ENCODE measurements around the gene SDHA.
"Not testable (repeated sequence)": the region's sequence is repeated elsewhere in the genome, so short reads cannot be mapped to it uniquely, and the experiment has no call there.

Gene SDHA

DNA sequence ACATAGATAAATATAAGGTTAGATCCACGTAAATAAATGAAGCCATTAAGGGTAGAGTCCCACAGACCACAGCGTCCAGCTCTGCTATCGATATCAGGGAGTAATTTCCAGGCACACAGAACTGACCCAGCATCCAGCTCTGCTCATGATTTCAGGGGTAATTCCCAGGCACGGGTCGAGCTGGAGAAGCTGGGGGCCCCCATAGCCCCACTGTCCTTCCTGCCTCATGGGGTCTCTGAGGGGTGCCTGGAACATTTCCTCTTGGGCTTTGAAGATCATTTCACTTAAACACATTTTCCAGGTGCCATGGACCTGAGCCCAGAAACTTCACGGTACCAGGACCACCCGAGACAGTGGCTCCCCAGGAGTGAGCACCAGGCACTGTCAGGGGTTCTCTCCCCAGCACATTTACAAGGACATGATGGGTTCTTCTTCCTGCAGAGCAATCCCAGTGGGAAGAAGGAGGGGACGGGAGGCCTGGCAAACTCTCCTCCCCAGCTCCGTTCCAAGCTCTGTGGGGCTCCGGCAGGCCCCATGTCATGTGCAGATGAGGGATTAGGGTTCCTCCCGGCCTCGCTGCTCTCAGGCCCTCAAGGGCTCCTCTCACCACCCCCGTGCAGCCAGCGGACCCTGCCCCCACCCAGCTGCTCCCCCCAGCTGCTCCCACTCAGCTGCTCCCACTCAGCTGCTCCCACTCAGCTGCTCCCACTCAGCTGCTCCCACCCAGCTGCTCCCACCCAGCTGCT, 80.0 kb downstream of the SDHA start:
- not testable (repeated sequence) for H3K4me3 ChIP-seq (ENCODE audit: low read depth, low read length)

- H3K4me3 ChIP-seq (ENCODE audit: low read depth, low read length): no peak overlapping the region
- TF ChIP-seq, protein P1, sequence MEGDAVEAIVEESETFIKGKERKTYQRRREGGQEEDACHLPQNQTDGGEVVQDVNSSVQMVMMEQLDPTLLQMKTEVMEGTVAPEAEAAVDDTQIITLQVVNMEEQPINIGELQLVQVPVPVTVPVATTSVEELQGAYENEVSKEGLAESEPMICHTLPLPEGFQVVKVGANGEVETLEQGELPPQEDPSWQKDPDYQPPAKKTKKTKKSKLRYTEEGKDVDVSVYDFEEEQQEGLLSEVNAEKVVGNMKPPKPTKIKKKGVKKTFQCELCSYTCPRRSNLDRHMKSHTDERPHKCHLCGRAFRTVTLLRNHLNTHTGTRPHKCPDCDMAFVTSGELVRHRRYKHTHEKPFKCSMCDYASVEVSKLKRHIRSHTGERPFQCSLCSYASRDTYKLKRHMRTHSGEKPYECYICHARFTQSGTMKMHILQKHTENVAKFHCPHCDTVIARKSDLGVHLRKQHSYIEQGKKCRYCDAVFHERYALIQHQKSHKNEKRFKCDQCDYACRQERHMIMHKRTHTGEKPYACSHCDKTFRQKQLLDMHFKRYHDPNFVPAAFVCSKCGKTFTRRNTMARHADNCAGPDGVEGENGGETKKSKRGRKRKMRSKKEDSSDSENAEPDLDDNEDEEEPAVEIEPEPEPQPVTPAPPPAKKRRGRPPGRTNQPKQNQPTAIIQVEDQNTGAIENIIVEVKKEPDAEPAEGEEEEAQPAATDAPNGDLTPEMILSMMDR (IDR thresholded peaks at IDR 0.05; ENCODE audit: borderline replicate concordance, insufficient read depth, low read depth, low read length): no peak
These were observed 80.6 kb downstream of the SDHA start for GRCh38 chr5:298737-299125.

DNA sequence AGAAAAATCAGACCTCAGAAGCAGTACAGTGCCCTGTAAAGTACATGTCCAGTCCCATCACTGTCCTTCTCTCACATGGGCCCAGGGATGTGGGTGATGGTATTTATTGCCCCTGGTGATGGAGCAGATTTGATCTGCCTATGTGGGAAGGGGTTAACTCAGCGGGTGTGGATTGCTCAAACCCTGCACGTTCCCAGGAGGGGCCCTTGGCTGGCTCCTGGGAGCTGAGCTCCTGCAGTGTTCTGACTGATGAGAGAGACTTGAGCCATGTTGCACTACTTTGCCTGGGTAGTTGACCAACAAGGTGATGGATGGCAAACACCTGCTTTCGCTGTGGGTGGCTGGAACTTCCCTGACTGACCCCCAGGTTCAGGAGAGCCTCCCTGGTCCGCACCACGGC, 81.8 kb downstream of the SDHA start:
- not testable (repeated sequence) for H3K4me3 ChIP-seq (ENCODE audit: low read depth, low read length)

- not testable (repeated sequence) for H3K4me3 ChIP-seq (ENCODE audit: low read depth, low read length)
These were observed 82.7 kb downstream of the SDHA start for GRCh38 chr5:300691-301435.

GRCh38 chr5:302416-302815, 84.3 kb downstream of the SDHA start:
- H3K4me3 ChIP-seq (ENCODE audit: low read depth, low read length): not testable (repeated sequence)

DNA sequence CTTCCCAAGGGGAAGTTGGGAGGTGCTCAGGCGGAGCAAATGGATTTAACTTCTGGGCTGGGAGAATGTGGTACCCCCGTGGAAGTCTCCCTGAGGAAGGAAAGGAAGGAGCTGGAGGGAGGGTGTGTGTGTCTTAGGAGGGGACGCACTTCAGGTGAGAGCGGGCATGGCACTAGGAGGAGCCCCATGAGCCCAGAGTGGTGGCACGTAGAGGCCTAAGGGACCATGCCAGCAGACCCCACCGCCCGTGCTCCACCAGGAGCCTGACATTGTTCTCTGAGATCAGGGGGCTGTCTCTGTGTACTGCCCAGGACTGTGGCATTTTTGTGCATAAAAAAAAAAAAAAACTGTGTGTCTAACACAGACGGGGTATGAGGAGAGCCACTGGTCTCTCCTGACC, 84.8 kb downstream of the SDHA start:
- no peak overlapping the region for H3K4me3 ChIP-seq (ENCODE audit: low read depth, low read length)

DNA sequence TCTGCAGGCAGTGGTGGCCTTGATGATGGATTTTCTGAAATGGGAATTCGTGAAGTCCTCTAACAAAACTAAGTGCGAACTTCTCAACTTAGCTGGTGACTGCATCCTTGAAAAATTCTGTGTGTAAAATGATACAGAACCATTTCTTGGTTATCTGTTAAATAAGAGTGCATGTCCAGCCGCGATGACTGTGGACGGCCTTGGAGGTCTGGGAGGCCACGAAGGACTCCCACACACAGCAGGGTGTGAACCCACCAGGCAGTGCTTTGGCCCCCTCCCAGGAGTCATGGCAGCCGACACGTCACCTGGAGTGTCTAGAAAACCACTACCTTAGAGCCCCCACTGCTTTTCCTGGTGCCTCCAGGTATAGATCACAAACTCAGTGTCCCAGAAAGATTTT, 85.6 kb downstream of the SDHA start:
- not testable (repeated sequence) for H3K4me3 ChIP-seq (ENCODE audit: low read depth, low read length)

More for the DNA sequence above, 84.8 kb downstream of the SDHA start:
- TF ChIP-seq, protein P1 (IDR thresholded peaks at IDR 0.05; ENCODE audit: borderline replicate concordance, insufficient read depth, low read depth, low read length): no peak

DNA sequence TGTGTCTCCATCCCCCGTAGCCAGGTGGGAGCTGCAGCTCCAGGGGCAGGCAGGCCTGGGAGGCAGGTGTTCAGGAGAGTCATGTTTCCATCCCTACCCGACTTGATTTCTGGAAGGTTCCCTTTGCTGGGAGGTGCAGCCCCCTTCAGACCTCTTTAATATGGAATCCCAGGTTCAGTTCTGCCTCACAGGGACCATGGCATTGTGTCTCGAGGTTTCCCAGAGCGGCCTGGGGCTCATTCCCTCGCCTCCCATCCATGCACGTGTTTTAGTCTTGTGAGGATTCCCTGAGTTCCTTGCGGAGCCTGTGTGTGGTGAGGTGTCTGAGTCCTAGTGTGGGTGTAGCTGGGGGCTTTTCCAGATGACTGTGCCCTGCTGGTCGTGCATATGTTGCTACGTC, 86.9 kb downstream of the SDHA start:
- H3K4me3 ChIP-seq (ENCODE audit: low read depth, low read length): no peak overlapping the region
- TF ChIP-seq, protein P1 (IDR thresholded peaks at IDR 0.05; ENCODE audit: borderline replicate concordance, insufficient read depth, low read depth, low read length): no peak

- no peak overlapping the region for H3K4me3 ChIP-seq (ENCODE audit: low read depth, low read length)
- TF ChIP-seq, protein P1 (IDR thresholded peaks at IDR 0.05; ENCODE audit: borderline replicate concordance, insufficient read depth, low read depth, low read length): no peak
These were observed 87.3 kb downstream of the SDHA start for GRCh38 chr5:305459-305858.
